GM18858 (cell line): ENCODE data around the gene DSCAML1.

ENCODE experiments used
- ATAC-seq: cut with Tn5 transposase; IDR thresholded peaks from one replicate; pipeline ENCODE4 v1.9.1; 2021; ENCODE audit not compliant: unreplicated experiment

The DSCAML1 gene

DNA sequence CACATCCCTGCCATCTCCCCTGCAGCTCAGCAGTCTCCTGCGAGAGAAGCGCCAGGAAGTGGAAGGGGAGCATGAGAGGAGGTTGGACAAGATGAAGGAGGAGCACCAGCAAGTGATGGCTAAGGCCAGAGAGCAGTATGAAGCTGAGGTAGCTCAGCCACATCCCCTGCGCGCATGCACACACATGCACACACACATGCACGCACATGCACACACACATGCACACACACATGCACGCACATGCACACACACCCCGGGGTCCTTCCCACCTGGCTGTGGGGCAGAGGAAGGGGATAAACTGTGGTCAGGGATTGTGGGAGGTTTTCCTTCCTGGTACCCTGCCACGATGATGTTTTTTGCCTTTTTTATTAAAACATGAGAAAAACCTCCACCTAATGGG lies 404.0 kb downstream of the DSCAML1 start:
- ATAC-seq = no peak

DNA sequence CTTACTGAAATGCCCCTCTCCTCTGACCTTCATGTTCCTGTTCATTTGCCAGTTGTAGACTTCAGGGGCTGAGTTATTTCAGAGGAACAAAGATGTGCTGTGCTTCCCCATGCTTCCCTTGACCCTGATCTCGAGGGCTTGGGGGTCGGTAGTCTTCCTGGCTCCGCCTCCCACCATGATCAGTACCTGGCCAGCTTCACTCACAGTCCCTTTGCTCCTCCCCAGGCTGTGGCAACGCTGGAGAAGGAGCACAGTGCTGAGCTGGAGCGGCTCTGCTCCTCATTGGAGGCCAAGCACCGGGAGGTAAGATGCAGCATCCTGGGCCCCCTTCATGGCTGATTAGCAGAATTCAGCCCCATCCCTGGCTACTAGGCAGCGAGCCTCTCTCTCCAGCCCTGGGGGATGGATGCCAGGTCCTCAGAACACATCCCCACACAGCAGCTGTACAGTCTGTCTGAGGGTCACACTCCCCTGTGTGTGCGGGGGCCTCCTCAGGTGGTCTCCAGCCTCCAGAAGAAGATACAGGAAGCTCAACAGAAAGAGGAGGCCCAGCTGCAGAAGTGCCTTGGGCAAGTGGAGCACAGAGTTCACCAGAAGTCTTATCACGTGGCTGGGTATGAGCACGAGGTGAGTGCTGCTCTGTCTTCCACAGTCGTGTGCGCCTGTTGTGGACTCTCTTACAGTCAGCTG lies 404.9 kb downstream of the DSCAML1 start:
- ATAC-seq = no peak

DNA sequence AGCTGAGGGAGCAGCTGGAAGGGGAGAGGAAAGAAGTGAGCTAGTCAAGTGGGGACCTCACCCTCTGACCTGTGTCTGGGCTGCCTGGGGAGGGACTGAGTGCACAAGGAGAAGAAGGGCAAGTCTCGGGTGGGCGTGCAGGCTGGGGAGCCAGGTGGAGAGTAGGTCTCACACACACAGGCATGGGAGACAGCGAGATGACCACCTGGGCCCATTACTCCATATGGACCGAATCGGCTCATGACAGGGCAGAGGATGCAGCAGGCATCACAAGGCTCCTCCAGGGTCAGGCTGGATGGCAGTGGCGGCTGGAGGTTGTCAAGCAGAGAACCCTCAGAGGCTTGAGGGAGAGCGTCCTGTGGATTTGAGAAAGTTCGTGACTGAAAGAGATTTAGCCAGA lies 405.8 kb downstream of the DSCAML1 start:
- ATAC-seq = no peak

DNA sequence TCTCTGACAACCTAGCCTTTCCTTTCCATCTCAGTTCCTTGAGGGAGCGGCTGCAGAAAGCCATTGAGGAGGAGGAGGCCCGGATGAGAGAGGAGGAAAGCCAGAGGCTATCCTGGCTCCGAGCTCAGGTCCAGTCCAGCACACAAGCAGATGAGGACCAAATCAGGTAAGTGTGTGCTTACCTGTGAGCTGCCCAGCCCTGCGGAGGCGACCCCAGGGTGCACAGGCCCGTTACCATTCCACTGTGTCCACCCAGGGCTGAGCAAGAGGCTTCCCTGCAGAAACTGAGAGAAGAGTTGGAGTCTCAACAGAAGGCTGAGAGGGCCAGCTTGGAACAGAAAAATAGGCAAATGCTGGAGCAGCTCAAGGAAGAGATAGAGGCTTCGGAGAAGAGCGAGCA lies 406.3 kb downstream of the DSCAML1 start:
- no peak for ATAC-seq

DNA sequence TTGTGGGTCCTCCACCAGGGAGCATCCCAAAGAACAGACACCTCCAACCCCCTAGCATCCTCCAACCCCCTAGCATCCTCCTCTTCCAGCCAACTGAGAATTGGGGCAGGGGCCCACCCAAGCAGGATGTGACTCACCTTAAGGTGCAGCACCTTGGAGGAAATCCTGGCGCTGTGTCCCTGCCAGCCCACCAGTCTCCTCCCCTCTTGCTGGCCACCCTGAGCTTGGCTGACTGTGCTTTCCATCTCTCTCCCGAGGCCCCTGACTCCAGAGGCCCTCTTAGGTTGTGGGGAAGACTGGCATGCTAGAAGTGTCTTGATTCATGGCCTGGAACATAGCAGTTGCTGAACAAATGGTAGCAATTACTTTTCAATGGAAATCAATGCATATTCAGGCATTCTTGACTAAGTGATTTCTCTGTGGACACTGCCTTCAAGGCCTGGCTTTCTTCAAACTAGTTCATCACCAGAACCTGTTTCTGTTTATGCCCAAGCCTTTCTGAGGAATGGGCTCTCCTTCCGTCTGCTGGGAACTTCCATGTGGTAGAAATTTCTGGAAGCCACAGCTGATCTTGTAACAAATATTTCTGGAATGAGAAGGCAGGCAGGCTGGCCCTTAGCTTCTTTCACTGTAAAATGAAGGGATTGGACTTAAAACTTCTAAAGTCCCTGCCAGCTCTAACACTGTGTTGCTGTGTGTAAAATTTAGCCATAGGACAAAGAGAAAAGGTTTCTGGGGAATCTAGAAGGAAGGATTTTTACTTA lies 408.8 kb downstream of the DSCAML1 start:
- ATAC-seq = no peak

DNA sequence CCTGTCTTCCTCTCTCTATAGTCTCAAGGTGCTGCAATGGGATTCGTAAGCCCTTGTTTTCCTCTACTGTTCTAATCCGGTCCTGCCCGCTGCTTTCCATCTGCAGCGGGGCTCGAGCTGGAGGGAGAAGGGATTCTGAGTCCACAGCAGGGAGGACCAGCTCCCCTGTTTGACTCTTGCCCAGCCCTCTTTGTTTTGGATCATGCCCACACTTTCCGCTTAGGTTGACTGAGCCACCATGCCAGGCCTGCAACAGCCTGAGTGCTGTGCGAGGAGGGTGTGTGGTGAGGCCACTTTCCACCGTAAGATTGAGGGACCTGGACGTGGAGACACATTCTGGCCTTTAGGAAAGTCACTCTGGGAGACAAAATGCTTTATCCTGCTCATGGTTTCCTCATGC lies 411.1 kb downstream of the DSCAML1 start:
- ATAC-seq = no peak

DNA sequence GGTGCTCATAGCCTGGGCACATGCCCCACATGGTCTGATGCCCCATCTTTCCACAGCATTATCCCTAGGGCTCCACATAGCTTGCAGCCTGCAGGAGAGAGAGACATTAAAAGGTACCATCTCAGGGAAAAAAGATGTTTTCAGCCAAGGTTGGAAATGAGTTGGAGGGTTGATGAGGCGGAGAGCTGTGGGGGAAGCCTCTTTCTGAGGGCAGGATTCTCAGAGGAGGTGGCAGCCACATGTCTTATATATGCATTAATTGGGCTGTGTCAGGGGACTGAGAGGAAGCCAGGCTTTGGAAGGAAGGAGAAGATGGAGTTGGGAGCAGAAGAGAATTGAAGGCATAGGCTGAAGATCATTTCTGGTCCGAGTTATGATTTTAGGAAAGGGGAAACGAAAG lies 411.5 kb downstream of the DSCAML1 start:
- no peak for ATAC-seq

DNA sequence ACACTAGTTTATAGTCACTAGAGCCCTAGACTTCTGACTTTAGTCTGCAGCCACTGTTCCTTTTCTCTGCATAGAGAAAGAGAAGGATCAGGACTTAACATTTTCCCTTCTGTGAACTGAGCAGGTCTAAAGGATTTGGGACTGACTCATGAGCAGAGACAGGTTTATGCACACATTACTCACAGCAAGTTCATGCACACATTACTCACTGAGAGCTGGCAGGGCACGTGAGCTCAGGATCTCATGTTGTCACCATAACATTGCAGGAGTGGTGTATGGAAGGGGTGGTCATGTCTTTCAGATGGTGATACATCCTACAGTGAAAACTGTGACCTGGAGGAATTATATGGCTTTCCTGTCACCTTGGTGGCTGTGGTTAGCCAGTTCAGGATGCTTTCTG lies 413.0 kb downstream of the DSCAML1 start:
- no peak for ATAC-seq

DNA sequence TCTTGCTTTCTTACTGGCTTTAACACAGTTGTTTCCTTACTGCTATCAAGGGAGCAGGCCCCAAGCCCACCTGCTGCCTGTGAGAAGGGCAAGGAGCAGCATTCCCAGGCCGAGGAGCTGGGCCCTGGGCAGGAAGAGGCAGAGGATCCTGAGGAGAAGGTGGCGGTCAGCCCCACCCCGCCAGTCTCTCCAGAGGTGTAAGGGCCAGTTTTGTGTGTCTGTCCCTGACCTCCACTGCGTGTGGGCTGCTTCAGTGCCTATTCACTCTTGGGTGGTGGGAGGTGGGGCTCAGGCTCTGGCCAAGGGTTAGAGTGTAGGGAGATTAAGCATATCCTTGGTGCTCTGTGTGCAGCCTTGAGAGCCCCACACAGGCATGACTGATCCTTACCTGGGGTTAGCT lies 414.3 kb downstream of the DSCAML1 start:
- ATAC-seq = no peak

DNA sequence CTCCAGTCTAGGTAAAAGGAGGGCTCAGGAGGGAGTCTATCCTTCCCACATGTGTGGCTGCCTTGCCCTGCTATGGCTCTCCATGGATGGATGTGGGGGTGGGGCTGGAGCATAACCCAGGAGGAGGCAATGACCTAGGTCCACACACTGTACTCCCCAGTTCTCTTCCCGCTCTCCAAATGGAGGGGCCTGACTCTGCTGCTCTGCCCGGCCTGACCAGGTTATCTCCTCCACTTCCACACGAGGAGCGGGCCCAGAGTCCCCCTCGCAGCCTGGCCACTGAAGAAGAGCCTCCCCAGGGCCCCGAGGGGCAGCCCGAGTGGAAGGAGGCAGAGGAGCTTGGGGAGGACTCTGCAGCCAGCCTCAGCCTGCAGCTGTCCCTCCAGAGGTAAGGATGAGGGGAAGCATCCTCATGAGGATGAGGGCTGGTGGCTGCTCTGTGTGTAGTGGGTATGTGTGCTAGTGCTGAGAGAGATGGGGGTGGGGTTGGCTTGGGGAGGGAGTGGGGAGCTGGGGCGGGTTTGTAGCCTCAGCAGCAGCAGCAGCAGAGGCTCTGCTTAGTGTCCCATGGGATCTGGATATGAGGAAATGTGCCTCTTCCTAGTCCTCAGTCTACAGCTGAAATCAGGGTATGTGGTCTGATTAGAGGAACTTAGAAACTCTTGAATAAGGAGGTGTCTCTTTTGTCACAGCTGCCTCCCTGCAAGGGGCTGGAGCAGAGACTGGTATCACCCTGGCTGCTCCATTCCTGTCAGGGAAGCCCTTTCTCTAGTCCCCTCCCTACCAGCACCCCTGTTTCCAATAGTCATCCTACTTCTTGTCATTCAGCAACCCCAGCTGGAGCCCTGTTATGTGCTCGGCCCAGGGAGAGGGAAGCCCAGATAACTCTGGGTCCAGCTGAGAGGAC lies 415.3 kb downstream of the DSCAML1 start:
- no peak for ATAC-seq

DNA sequence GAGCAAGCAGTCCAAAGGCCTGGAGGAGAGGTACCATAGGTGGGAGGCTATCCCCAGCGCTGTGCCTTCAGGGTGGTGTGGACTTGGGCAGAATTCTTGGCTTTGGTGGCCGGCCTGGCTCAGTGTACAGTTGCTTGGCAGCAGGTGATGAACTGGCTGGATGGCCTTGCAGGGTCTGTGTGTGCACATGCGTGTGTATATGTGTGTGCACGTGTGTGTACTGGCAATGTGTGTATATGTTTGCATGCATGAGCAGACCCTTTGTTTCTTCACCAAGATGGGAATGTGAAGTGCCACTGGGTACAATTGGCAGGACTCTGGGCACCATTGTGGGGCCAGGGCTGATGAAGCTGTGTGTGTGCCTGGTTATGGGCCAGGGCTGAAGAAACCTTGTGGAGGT lies 416.3 kb downstream of the DSCAML1 start:
- ATAC-seq = no peak

DNA sequence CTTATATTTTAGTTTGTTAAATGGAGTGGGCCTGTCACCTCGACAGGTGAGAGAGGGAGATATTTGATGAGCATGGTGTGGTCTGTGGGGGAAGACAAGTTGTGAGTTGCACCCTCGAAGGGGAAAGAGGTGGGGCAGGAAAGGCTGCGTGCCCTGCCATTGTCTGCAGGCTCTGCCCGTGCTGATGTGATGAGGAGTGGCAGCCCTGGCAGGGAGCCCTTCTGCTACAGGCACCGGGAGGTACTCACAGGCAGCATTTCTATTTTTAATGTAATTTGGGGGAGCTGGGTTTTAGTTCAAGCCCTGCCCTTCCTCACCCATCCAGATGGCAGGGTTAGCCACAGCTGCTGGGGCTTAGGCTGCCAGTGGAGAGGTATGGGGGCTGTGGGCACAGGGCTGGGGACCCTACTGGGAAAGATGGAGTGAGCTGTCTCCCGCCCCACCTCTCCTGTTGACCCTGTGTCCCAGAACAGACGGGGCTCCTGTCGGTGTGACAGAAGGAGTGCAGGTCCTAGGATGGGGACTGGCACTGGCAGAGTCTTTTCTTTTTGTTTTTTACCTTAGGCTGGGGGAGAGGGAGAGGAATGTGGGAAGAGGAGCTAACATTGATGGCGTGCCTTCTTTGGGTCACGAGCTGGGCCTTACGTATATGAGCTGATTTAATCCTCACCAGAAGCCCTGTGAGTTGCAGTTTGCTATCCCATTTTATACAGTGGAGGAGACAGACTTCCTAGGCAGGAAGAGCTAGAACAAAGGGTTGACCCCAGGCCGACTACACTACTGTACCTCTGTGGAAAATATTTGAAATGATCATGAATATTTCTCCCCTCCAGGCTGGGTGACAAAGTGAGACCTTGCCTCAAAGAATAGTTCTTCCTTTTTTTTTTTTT lies 417.8 kb downstream of the DSCAML1 start:
- no peak for ATAC-seq
